Head of caudate nucleus (tissue), 42 donors: ENCODE results near the gene WNT7A.

ENCODE experiments used
- DNase-seq, 42 donors: peaks; one replicate each; pipeline versions ENCODE4 v3.0.0 to v3.0.0-alpha.2; 2020 to 2021; ENCODE audit warnings: mixed read lengths in 7 of 42
- intact Hi-C: fragments of 100-400 bp; cut with DNase I; formaldehyde crosslinking; loops from one replicate; pipeline ENCODE4 v1.15.0; 2022

WNT7A gene

DNA sequence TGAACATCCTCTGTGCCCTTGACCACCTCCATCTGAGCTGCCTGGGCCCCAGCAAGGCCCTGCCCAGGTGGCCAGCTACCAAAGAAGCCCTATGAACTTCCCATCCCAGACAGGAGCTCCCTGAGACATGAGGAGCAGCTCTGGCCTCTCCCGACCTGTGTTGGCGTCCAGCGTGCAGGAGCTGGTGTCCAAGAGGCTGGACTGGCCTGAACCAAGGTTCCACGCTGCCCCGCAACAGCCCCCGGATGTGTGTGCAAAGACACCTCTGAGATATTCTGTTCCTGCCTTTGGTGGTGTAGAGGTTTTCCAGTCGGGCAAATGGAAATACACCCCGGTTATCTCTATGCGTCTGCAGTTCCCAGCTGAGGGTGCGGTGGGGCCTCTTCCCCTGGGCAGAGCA lies 42.1 kb downstream of the WNT7A start:
- intact Hi-C loops = no loop called here
- DNase-seq = no peak

DNA sequence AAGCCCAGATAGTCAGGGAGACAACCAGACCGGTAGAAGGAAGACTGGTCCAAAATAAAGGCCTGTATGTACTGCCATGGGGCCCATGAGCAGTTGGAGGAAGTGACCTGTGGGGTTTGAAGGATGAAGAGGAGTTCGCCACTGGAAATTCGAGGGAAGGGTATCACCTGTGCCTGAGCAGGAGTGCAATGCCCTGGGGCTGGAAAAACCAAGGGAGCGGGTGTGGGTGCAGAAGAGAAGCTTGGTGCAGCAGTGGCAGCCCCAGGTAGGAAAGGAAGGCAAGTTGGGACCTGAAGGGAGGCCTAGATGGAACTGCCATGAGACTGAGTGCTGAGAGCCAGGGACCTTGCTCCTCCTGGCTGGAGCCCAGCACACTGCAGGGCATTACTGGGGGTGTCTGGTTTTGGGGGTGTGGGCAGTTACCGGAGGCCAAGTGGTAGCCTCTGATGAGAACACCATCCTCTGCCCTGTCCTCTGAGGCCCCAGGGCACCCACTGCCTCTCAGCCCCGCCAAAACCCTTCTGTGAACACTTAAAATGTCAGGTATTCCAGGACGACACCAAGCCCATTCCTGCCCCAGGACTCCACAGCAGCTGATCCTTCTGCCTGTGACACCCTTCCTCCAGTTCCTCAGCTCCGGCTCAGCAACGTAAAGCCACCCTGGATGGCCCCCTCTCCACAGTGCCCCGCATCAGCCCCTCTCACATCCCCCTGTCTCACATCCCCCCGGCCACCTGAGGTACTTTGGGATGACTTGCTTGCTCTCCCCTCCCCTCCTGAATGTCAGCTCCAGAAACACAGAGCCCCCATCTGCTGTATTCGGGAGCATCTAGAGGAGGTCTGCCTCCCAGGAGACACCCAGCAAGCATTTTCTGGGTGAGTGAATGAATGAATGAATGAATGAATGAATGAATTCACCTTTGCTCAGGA lies 42.9 kb downstream of the WNT7A start:
- no peak for DNase-seq
- intact Hi-C loops = no loop called here

DNA sequence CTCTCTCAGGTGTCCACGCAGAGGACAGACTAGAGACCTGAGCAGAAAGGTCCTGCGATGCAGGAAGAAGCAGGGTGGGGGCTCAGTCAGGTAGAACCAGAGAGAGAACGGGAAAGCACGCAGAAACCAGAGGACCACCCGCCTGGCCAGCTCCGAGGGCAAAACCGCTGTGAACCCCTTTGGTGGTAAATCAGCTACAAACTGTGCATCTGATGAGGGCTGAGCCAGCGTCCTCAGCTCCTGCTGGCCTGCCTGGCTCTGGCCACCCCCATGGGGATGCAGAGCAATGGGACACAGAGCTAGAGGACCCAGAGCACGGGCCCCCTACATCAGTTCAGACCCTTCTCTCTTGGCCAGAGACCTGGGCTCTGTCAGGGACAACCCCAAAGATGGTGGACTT lies 44.6 kb downstream of the WNT7A start:
- intact Hi-C loops = no loop called here

DNA sequence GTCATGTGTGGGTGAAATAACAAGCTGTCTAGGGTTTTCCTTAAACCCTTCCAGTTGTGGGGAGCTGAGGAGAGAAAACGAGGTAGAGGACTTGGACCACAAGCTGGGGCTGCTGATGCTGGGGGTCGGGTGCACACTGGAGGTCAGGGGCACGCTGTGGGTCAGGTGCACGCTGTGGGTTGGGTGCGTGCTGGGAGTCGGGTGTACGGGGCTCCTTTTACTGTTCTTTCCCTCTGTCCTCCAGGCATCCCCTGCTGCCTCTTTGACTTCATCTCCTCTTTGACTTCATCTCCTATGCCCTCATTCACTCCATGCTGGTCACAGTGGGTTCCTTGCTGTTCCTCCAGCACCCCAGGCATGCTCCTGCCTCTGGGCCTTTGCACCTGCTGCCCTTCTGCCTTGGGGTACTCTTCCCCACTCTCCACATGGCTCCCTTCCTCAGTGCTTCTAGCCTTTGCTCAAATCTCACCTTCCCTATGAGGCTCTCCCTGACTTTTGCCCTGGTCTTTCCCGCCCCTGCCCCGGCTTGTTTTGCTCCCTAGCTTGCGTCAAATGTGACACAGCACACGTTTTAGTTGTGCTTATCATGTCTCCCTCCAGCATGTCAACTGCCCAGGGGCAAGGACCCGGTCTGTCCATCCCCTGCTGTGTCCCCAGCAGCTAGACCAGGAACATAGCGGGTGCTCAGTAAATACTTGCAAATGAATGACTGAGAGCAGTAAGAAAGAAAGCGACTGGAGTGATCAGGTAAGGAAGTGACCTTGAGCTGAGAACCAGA lies 45.4 kb downstream of the WNT7A start:
- DNase-seq = no peak
- intact Hi-C loops = no loop called here

More for the DNA sequence above, 44.6 kb downstream of the WNT7A start:
- no peak for DNase-seq

DNA sequence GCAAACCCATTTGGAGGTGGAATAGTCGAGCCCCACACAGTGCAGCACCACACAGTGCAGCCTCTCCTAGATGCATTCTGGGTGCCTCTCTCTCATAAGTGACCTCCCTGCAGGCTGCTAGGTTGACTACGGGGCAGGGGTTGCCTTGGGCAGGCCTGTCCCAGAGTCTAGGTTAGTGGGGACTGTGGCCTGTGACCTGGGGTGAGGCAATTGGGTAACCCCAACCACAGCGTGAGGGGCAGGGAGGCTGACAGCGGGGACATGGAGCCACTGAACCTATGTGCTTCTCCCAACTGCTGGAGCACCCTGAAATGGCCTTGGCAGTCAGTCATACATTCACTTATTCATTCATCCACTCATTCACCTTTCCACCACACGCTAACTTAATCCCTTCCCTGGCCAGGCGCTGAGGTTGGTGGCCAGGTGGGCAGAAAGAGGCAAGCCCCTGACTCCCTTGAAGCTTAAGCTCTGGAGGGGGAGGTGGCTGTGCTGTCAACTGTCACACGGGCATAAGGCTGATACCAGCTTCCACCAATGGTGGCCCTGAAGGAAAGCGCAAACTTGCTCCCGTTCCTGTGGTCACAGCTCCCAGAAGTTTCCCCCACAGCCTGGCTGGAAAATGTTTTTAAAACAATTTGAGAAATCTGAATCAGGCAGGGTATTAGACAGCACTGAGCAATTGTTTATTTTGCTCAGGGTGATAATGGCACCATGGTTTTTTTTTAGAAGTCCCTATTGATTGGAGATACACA lies 46.2 kb downstream of the WNT7A start:
- intact Hi-C loops = no loop called here
- DNase-seq = no peak

DNA sequence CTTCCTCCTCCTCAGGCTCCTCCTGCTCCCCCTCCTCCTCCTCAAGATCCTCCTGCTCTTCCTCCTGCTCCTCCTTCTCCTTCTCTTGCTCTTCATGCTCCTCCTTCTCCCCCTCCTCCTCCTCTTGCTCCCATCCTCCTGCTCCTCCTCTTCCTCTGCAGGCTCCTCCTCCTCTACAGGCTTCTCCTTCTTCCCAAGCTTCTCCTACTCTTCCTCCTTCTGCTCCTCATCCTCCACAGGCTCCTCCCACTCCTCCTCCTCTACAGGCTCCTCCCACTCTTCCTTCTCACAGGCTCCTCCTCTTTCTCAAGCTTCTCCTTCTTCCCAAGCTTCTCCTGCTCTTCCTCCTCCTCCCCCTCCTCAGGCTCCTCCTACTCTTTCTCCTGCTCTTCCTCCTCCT lies 47.7 kb downstream of the WNT7A start:
- intact Hi-C loops = no loop called here
- no peak for DNase-seq

DNA sequence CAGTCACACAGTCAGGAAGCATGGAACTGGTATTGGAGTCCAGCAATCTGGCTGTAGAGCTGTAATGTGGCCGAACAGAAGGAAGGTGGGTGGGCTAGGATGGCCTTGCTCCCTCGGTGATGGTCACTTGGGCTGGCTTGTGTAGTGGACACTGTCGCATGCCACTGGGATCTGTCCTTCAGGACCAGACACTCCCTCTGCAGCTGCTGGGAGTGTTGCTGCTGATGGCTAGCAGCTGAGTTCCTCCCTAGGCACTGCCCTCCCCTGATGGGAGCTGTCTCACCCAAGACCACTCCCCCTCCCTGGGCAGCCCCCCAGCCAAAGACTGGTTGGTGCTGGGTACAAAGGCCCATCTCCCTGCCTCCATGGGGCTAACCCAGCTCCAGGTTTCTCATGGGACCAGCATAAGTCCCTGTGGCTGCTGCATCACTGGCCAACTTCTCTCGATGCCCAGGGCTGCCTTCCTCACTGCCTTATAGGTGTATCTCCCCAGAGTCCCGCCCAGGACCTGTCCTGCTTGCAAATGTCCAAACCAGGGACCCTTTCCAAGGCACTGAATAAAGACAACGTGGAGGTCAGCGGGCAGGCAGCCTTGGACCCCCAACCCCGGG lies 48.4 kb downstream of the WNT7A start:
- no peak for DNase-seq
- intact Hi-C loops = no loop called here

DNA sequence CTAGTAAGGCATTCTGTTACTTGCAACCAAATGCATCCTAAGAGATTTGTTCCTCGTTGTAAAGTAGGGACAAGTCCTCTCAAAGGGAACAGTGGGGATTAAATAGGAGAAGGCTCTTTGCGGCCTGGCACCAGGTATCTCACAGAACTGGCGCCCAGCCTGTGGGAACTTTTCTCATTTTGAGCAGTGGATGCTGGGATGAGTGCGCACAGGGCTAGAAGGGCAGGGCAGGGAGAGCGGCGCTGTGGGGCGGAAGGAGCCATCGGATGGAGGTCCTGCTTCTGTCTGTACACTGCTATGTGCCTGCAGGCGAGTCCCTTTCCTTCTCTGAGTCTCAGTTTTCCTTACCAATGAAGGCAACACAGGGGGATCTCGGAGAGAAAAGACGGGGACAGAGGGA lies 50.6 kb downstream of the WNT7A start:
- no peak for DNase-seq
- intact Hi-C loops = no loop called here

DNA sequence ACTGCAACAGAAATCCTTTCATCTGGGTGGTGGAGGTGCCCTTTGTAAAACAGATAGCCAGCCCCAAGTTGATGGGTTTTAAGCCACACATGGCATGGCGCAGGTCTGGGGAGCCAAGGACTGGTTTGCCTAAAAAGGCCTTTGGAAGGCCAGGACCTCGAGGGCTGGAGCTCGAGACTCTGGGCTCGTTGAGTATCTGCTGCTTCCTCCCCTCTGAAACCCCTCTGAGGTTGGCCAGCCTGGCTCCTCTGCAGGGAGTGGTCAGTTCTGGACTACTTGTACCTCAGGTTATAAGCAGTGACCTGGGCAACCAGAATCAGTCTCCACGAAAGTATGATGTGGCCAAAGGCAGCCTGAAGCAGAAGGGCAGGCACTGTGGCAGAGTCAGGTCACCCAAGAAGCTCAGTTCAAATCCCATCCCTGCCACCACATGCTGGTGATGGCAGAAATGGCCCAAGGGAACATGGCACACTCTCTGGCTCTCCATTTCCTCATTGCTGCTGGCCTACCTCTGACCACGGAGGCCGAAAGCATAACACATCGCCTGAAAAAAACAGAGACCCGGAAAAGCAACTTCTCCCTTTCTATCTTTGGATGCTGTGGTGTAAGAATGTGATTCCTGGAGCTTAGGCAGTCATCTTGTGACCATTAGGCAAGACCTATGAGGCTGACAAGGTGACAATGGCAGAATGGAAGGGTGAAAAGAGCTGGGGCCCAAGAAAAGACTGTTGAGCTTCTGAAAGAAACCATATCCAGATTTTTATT lies 51.2 kb downstream of the WNT7A start:
- DNase-seq = no peak
- intact Hi-C loops = no loop called here

DNA sequence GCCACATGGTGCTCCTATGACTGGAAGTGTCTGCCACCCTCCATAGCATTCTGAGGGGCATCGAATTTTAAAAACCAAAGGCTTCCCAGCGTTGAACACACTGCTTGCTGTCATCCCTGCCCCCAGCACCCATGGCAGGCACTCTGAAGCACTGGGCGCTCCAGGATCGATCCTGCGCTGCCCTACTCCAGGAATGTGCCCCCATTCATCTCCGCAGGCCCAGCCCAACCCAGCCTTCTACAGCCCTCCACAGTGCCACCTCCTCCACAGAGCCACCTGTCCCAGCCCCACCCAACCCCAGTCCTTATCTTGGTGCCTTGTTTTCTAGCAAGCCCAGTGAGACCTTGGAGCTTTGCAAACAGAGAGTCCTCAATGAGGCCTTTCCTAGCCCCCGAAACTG lies 52.2 kb downstream of the WNT7A start:
- intact Hi-C loops = no loop called here
- DNase-seq = no peak

DNA sequence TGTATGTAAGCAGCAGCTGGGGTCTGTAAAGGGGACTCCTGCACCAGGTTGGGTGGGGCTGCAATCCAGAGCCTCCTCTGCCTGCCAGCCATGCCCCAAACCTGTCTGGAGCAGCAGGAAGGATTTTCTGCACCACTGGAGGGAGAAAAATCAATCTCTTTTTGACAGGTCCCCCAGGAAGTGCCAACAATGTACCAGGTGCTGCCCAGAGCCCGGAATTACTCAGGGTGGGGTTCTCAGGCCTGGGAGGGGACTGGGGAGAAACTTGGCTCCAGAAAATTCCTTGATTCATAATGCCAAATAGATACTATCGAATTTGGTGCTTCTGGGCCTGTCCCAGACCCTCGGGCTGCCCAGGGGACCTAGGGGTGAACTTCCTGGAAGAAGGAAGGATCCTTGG lies 52.6 kb downstream of the WNT7A start:
- intact Hi-C loops = no loop called here
- no peak for DNase-seq

DNA sequence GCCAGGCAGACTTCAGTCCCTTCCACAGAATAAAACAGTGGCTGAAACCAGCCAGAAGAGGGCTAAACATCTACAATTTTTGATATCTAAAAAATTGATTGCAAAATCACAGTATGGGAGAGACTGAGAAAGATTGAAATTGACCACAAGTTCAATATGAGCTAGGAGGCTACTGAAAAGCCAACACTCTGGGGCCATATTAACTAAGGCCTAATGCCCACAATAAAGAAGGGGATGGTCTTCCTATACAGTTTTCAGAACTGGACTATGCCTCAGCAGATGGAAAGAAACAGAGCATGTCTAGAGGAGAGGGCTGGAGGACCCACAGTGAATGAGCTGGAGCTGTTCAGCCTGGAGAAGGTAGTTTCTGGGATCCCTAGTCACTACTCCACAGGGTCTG lies 53.2 kb downstream of the WNT7A start:
- intact Hi-C loops = no loop called here
- DNase-seq = no peak

DNA sequence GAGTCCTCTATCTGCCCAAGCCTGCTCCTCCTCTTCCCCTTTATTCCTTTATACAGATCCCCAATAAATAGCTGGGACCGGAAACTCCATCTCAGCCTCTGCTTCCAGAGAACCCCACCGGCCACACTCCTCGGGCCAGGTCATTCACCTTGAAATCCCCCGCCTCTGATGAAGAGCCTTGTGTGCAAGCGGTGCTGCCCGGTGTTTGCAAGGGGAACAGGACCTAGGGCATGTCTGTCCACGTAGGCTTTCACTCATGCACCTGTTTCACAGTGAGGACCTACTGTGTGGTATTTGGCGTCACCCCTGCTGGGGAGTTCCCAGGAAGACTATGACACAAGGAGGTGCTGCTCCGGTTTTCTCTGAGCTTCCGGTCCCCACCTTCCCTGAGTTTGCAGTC lies 54.0 kb downstream of the WNT7A start:
- DNase-seq = no peak
- intact Hi-C loops = no loop called here

DNA sequence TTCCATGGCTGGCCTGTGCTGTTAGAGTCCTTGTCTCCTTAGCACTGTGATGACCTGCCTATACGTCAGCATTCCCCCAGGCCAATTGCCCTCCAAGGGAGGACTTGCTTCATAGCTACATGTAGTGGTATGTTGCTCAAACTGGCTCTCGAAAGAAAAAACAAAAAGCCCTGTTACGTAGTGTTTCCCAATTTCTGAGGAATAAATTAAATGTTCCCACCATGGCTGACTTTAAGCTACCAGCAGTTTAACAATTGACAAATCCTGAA lies 54.6 kb downstream of the WNT7A start:
- DNase-seq = no peak
- intact Hi-C loops = no loop called here

DNA sequence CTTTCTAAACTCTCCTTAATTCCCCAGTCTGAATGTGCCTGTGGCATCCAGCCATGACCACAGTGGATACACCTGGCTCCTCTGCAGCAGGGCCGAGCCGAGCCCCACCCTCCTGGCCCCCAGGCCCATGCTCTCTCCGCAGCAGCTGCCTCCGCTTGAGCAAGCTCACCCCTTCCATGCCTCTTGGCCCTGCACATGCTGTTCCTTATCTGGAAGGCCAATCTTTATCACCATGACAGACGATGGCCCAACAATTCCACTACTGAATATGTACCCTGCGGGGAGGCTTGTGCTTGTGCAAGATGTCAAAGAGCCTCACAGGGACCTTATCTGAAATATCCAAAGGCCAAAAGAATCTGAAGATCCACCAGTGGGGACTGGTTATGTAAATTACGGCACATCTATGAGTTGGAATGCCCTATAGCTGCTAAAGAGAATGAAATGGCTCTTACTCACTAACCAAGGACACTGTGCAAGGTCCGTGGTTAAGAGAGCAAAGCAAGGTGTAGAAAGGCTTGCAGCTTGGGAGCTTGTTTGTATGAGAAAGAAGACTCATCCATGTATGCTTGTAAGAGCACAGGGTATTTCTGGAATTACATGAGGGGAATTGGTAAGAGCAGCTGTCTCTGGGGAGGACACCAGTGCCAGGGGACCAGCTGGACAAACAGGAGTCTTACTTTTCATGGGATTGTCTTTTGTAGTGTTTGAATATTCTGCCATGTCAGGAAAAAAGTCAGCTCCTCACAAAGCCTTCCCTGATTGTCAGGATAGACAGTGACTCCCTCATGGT lies 55.2 kb downstream of the WNT7A start:
- intact Hi-C loops = no loop called here
- no peak for DNase-seq

DNA sequence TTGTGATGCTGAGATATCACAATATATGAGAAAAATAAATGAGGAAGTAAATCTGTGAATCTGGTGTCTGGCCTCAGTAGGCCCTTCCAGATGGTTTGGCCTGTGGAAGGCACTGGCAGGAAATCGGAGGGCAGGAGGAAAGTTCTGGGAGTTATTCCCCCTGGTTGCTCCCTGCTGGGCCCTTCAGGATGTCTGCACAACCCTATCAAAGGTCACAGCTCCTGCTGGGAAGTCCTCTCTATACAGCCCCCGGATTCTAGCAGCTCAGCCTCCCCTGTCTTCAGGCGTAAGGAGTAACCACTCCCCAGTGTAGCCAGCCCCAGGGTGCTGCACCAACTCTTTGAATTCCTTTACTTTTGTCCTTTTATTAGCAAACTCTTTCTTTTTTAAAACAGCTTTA lies 56.2 kb downstream of the WNT7A start:
- intact Hi-C loops = no loop called here
- DNase-seq = no peak

DNA sequence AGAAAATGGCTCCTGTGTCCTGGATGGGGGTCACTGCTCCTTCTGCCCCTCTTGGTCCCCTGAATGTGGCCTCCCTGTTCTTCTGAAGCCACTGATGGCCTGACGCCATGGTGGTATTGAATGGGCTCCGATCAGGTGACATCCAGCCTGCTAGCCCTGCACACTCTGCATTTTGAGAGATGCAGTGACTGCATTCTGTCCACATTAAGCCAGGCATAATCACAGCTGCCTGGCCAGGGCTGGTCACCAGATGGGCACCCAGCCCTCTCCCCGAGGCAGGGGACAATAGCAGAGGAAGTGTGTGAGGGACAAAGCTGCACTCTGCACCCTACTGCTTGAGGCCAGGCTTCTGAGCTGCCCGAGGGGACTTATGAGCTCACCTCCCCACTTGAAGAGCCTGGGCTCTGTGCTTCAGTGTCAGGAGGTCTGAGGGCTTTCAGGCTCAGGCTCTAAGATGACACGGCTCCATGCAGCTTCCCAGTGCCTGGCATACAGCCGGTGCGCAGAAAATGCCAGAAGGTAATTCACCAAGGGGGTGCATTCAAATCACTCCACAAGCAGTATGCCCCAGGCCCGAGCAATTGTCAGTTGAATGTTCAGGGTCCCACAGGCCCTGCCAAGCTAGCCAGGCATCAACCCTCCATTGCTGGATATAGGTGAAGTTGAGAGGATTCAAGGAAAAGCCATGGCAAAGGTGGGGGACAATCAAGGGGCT lies 56.8 kb downstream of the WNT7A start:
- intact Hi-C loops = no loop called here
- DNase-seq = no peak

DNA sequence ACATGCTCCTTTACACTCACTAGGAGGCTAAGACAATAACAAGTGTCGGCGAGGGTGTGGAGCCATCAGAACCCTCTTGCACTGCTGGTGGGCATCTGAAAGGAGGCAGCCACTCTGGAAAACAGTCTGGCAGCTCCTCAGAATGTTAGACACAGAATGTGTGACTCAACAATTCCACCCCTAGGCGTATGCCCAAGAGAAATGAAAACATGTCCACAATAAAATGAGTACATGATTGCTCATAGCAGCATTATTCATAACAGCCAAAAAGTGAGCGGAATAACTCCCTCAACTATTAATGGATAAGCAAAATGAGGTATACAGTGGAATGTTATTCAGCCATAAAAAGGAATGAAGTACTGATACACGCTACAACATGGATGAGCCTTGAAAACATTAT lies 57.8 kb downstream of the WNT7A start:
- DNase-seq = no peak
- intact Hi-C loops = no loop called here
